SK-N-MC (cell line): ENCODE data around the gene ROPN1.
"Not testable (repeated sequence)": the region's sequence is repeated elsewhere in the genome, so short reads cannot be mapped to it uniquely, and the experiment has no call there.

Experiments used
- EZH2 ChIP-seq: fragments of 200-600 bp; sonication (generic); IDR thresholded peaks from one replicate; pipeline ENCODE4 v1.6.1; 2017; ENCODE audit warnings: antibody characterized with exemption
- FOXP2 ChIP-seq: optimal IDR thresholded peaks from 2 replicates; pipeline ENCODE3; 2011; ENCODE audit warnings: mild to moderate bottlenecking, moderate library complexity; ENCODE audit not compliant: insufficient read depth; ENCODE audit errors: extremely low read length, control extremely low read depth
- POLR2AphosphoS5 ChIP-seq: IDR thresholded peaks from 2 replicates; pipeline ENCODE4 v1.6.1; 2012; ENCODE audit warnings: mild to moderate bottlenecking, low read depth, low read length, borderline replicate concordance

DNA sequence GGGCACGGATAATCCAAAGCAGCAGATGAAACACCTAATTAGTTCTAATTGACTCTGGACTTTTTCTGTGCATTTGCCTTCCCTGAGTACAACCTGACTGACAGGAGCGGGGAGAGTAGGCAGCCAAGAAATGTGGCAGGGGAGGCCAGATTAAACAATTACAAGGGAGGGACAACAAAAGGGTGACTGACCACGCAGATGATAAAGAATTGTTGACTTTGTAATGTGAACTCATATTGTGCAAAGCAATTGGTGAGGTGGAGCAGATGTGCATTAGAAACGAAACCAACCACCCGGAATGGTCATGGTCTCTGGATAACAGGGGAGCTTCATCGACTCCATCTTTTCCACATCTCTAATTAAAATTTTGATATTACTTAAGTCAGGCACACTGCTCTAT lies 25.6 kb upstream of the ROPN1 start:
- not testable (repeated sequence) for TF ChIP-seq EZH2, POLR2AphosphoS5, FOXP2
